H1 (cell line): ENCODE results near the gene STAC. TPM values are rescaled to one million over a fixed set of nuclear protein-coding genes. Genes with fewer than 3 reads are reported as not detected.

Experiments used
- CTCF ChIA-PET: fragments of 300-600 bp; sonication (Branson Sonifier 250); formaldehyde crosslinking; loops from one replicate; lab custom pipeline; 2021; ENCODE audit not compliant: partially characterized antibody; lab: Charles Lee
- POLR2A ChIA-PET: fragments of 300-600 bp; sonication (Branson Sonifier 250); formaldehyde crosslinking; loops from one replicate; lab custom pipeline; 2021; ENCODE audit warnings: inconsistent platforms; ENCODE audit not compliant: partially characterized antibody; lab: Charles Lee
- DNase-seq, 2 experiments: peaks; one replicate each; pipeline versions ENCODE4 v3.0.0 to v3.0.0-alpha.2; 2010 to 2022; ENCODE audit warnings: low spot score in 2 of 2, low read depth in 1 of 2, mixed read lengths in 1 of 2
- FAIRE-seq: peaks from 2 replicates; lab custom pipeline; 2011; peaks lifted over from hg19 to GRCh38; lab: Jason Lieb, UNC
- H2AFZ ChIP-seq: 2 replicates; pipeline ENCODE4 v1.8.1; 2012; ENCODE audit warnings: low read length, inconsistent platforms
- H2AK5ac ChIP-seq: 2 replicates; pipeline ENCODE4 v1.6.1; 2013; ENCODE audit warnings: low read depth, low read length
- H2BK120ac ChIP-seq: replicated peaks from 2 replicates; pipeline ENCODE3; 2013; ENCODE audit warnings: low read depth, low read length, inconsistent platforms
- H2BK12ac ChIP-seq: 2 replicates; pipeline ENCODE4 v1.6.1; 2013; ENCODE audit warnings: low read depth, low read length
- H2BK15ac ChIP-seq: 2 replicates; pipeline ENCODE4 v1.6.1; 2013; ENCODE audit warnings: low read length
- H2BK20ac ChIP-seq: 2 replicates; pipeline ENCODE4 v1.6.1; 2013; ENCODE audit warnings: low read length
- H2BK5ac ChIP-seq: 2 replicates; pipeline ENCODE4 v1.6.1; 2013; ENCODE audit warnings: low read depth, low read length
- H3K14ac ChIP-seq: 2 replicates; pipeline ENCODE4 v1.6.1; 2013; ENCODE audit warnings: inconsistent platforms; ENCODE audit not compliant: insufficient read length
- H3K18ac ChIP-seq: 2 replicates; pipeline ENCODE4 v1.6.1; 2013; ENCODE audit warnings: low read length; ENCODE audit errors: extremely low read depth
- H3K23ac ChIP-seq: 2 replicates; pipeline ENCODE4 v1.6.1; 2013; ENCODE audit warnings: inconsistent platforms; ENCODE audit not compliant: insufficient read length
- H3K23me2 ChIP-seq: 2 replicates; pipeline ENCODE4 v1.6.1; 2013; ENCODE audit warnings: low read depth, low read length
- H3K27ac ChIP-seq: 2 replicates; pipeline ENCODE4 v1.6.1; 2011; ENCODE audit warnings: low read depth, low read length, inconsistent platforms
- H3K27me3 ChIP-seq, 4 experiments: replicated peaks in 1 of 4; 1 replicate in 1 of 4; 2 replicates in 3 of 4; pipeline versions ENCODE4 v1.6.1 to v1.8.1; 2011 to 2013; ENCODE audit warnings: low read length in 3 of 4, mild to moderate bottlenecking in 3 of 4, inconsistent platforms in 2 of 4, mixed read lengths in 2 of 4, moderate library complexity in 1 of 4; ENCODE audit not compliant: control insufficient read depth in 3 of 4, insufficient read depth in 3 of 4; ENCODE audit errors: extremely low read depth in 1 of 4
- H3K36me3 ChIP-seq, 4 experiments: 2 replicates each; pipeline versions ENCODE4 v1.6.1 to v1.8.1; 2011 to 2013; ENCODE audit warnings: mild to moderate bottlenecking in 4 of 4, low read length in 3 of 4, moderate library complexity in 2 of 4, control low read depth in 1 of 4, inconsistent platforms in 1 of 4; ENCODE audit not compliant: insufficient read depth in 4 of 4, control insufficient read depth in 2 of 4
- H3K4ac ChIP-seq: replicated peaks from 2 replicates; pipeline ENCODE3; 2013; ENCODE audit warnings: low read length, low read depth, mixed read lengths, inconsistent platforms; ENCODE audit not compliant: insufficient read length
- H3K4me1 ChIP-seq, 4 experiments: replicated peaks in 1 of 4; 1 replicate in 1 of 4; 2 replicates in 3 of 4; pipeline versions ENCODE4 v1.6.1 to v1.8.1; 2011 to 2013; ENCODE audit warnings: low read length in 3 of 4, inconsistent platforms in 2 of 4, mixed read lengths in 1 of 4; ENCODE audit not compliant: insufficient read depth in 4 of 4, control insufficient read depth in 3 of 4
- H3K4me2 ChIP-seq, 2 experiments: 2 replicates each; pipeline versions ENCODE4 v1.6.1 to v1.8.1; 2011 to 2013; ENCODE audit warnings: low read depth in 2 of 2, low read length in 2 of 2, control low read depth in 1 of 2, inconsistent platforms in 1 of 2, mild to moderate bottlenecking in 1 of 2; ENCODE audit not compliant: insufficient read depth in 1 of 2
- H3K4me3 ChIP-seq, 4 experiments: fragments of 200-600, 300-600 bp in 1 of 4; sonication (generic), shearing (Covaris generic), sonication (Bioruptor Twin) in 1 of 4; 2 replicates each; pipeline versions ENCODE4 v1.5.1 to v1.8.1; 2011 to 2016; ENCODE audit warnings: low read length in 4 of 4, low read depth in 3 of 4, control low read depth in 2 of 4, inconsistent platforms in 2 of 4, mild to moderate bottlenecking in 2 of 4, mixed read lengths in 1 of 4, moderate library complexity in 1 of 4; ENCODE audit not compliant: insufficient read depth in 2 of 4; ENCODE audit errors: extremely low read depth in 1 of 4
- H3K56ac ChIP-seq: replicated peaks from 2 replicates; pipeline ENCODE3; 2013; ENCODE audit warnings: low read depth, mild to moderate bottlenecking, mixed read lengths, low read length, inconsistent platforms; ENCODE audit not compliant: insufficient read length
- H3K79me1 ChIP-seq: 2 replicates; pipeline ENCODE4 v1.6.1; 2013; ENCODE audit warnings: low read depth, low read length, control low read depth
- H3K79me2 ChIP-seq, 2 experiments: 2 replicates each; pipeline versions ENCODE4 v1.6.1 to v1.8.1; 2012 to 2013; ENCODE audit warnings: low read length in 2 of 2, mild to moderate bottlenecking in 2 of 2, inconsistent platforms in 1 of 2; ENCODE audit not compliant: insufficient read depth in 2 of 2, control insufficient read depth in 1 of 2
- H3K9ac ChIP-seq, 4 experiments: replicated peaks in 1 of 4; 1 replicate in 1 of 4; 2 replicates in 3 of 4; pipeline versions ENCODE4 v1.6.1 to v1.8.1; 2011 to 2013; ENCODE audit warnings: low read depth in 3 of 4, low read length in 3 of 4, control low read depth in 2 of 4, mild to moderate bottlenecking in 2 of 4, moderate library complexity in 2 of 4, inconsistent platforms in 1 of 4; ENCODE audit errors: extremely low read depth in 1 of 4
- H3K9me3 ChIP-seq, 2 experiments: 2 replicates each; pipeline versions ENCODE4 v1.6.1 to v1.8.1; 2012 to 2013; ENCODE audit warnings: mild to moderate bottlenecking in 2 of 2, moderate library complexity in 2 of 2, control low read depth in 1 of 2, inconsistent platforms in 1 of 2, low read depth in 1 of 2, low read length in 1 of 2, mixed read lengths in 1 of 2; ENCODE audit not compliant: insufficient read depth in 2 of 2
- H4K20me1 ChIP-seq, 2 experiments: replicated peaks in 1 of 2; 2 replicates each; pipeline versions ENCODE3 to v1.8.1; 2011 to 2013; ENCODE audit warnings: inconsistent platforms in 2 of 2, low read length in 2 of 2, mild to moderate bottlenecking in 1 of 2; ENCODE audit not compliant: insufficient read depth in 2 of 2, control insufficient read depth in 1 of 2
- H4K5ac ChIP-seq: 2 replicates; pipeline ENCODE4 v1.6.1; 2013; ENCODE audit warnings: low read length, low read depth, mixed read lengths, inconsistent platforms; ENCODE audit not compliant: insufficient read length
- H4K8ac ChIP-seq: 2 replicates; pipeline ENCODE4 v1.8.0; 2013; ENCODE audit warnings: mild to moderate bottlenecking, moderate library complexity, low read length, inconsistent platforms; ENCODE audit not compliant: insufficient read depth; ENCODE audit errors: extremely low read depth
- H4K91ac ChIP-seq: replicated peaks from 2 replicates; pipeline ENCODE3; 2013; ENCODE audit warnings: low read length, mixed read lengths, inconsistent platforms; ENCODE audit not compliant: insufficient read length
- GABPA ChIP-seq: IDR thresholded peaks from 2 replicates; pipeline ENCODE4 v1.6.1; 2011; ENCODE audit warnings: mild to moderate bottlenecking, low read length, moderate library complexity, borderline replicate concordance; ENCODE audit not compliant: insufficient read depth
- RAD21 ChIP-seq, 2 experiments: IDR thresholded peaks in 1 of 2; conservative IDR thresholded peaks in 1 of 2; 2 replicates each; pipeline ENCODE4 v1.6.1; 2011; ENCODE audit warnings: low read depth in 2 of 2, low read length in 2 of 2, improper control_type of control experiment in 1 of 2, inconsistent platforms in 1 of 2, mild to moderate bottlenecking in 1 of 2, moderate library complexity in 1 of 2
- RBBP5 ChIP-seq: IDR thresholded peaks from 2 replicates; pipeline ENCODE4 v1.7.1; 2012; ENCODE audit warnings: low read depth, mild to moderate bottlenecking, inconsistent platforms, low read length, moderate library complexity, borderline replicate concordance
- SAP30 ChIP-seq: fragments of 300-600 bp; sonication (generic); IDR thresholded peaks from 2 replicates; pipeline ENCODE4 v1.7.1; 2012; ENCODE audit warnings: low read length, moderate library complexity, mild to moderate bottlenecking, inconsistent platforms; ENCODE audit not compliant: insufficient read depth, insufficient replicate concordance
- SIN3A ChIP-seq, 2 experiments: IDR thresholded peaks in 1 of 2; conservative IDR thresholded peaks in 1 of 2; 2 replicates each; pipeline ENCODE4 v1.6.1; 2011 to 2012; ENCODE audit warnings: low read length in 2 of 2, improper control_type of control experiment in 1 of 2, low read depth in 1 of 2, mild to moderate bottlenecking in 1 of 2
- YY1 ChIP-seq: IDR thresholded peaks from 2 replicates; pipeline ENCODE4 v1.6.1; 2011; ENCODE audit warnings: low read depth, mild to moderate bottlenecking, low read length
- WGBS, 2 experiments: shearing (Covaris generic) in 1 of 2; methylation state at CpG; one replicate each; pipeline versions ENCODE4 v1.1.6 to v1.1.7; 2013 to 2015; ENCODE audit warnings: low lambda C conversion rate in 2 of 2, mixed read lengths in 2 of 2, inconsistent platforms in 1 of 2, low coverage in 1 of 2, missing lambda C conversion rate in 1 of 2; ENCODE audit not compliant: insufficient replicate concordance in 2 of 2, insufficient coverage in 1 of 2, insufficient read length in 1 of 2; ENCODE audit errors: extremely low coverage in 1 of 2, missing lambda C conversion rate in 1 of 2; 5-methylcytosine and 5-hydroxymethylcytosine counted together
- polyA plus RNA-seq, 7 experiments: library from polyadenylated mRNA; depleted of rRNA in 3 of 7; stranded (reverse) in 5 of 7; unstranded in 2 of 7; fragments of >200 nt in 5 of 7; fragments of 200-250 nt in 2 of 7; gene quantifications; 1 replicate in 5 of 7; 2 replicates in 1 of 7; 4 replicates in 1 of 7; pipeline versions ENCODE4 v1.2.1 to v1.2.3, GENCODE V29; 2011 to 2013; ENCODE audit warnings: missing spikeins in 2 of 7, mixed read lengths in 2 of 7
- total RNA-seq: library from RNA; stranded (reverse); fragmentation: NEBNext Ultra II Directional; extraction: Animal tissue kit (Norgen Biotek cat#: 25700); gene quantifications from 2 replicates; pipeline ENCODE4 v1.2.1, GENCODE V29; 2021

Gene STAC
- total and polyA plus RNA-seq, 2 of the 8 experiments (the other 6 are each of a cell fraction or from before 2014, with no cell fraction given), result 8.0 to 18.1 TPM

- Histone ChIP-seq H3K4me2 (no peak overlapping the region), H4K91ac (no peak overlapping the region), H3K27ac (no peak overlapping the region), H3K14ac (no peak overlapping the region), H3K27me3 (no peaks in the 10 kb centered on the region), H2BK5ac (no peak overlapping the region), H2BK20ac (no peak overlapping the region), H3K4me3 (no peak overlapping the region), H4K8ac (no peak overlapping the region), H3K23ac (no peak overlapping the region), H4K20me1 (no peaks in the 10 kb centered on the region), H3K79me2 (no peaks in the 10 kb centered on the region), H3K79me1 (no peaks in the 10 kb centered on the region), H3K56ac (no peak overlapping the region), H3K4me1 (no peaks in the 10 kb centered on the region), H3K4ac (no peak overlapping the region), H3K9ac (no peak overlapping the region), H2BK12ac (no peak overlapping the region), H4K5ac (no peak overlapping the region), H3K9me3 (no peaks in the 10 kb centered on the region), H2AFZ (no peak overlapping the region), H2BK120ac (no peak overlapping the region), H2AK5ac (no peak overlapping the region), H3K18ac (no peak overlapping the region), H3K23me2 (no peaks in the 10 kb centered on the region), H3K36me3 (peaks cover 0 to 3% (median 0%) of the 10 kb centered on the region in 4 experiments; a peak in 2 of 8 replicates), H2BK15ac (no peak overlapping the region)
- no peak for DNase-seq
- ChIA-PET CTCF (no interaction called here), POLR2A (no interaction called here)
- 83% methylated on average over 4 of the region's 4 CpGs; no CpG with 5 or more reads in 1 of the 2 experiments for WGBS, 2 experiments
- no peak for FAIRE-seq
- TF ChIP-seq RAD21 (IDR thresholded peaks at IDR 0.05 in 1 of 2, conservative IDR thresholded peaks at IDR 0.05 in 1 of 2; ENCODE audit: low read depth in 2 of 2, low read length in 2 of 2) (no peak), YY1 (no peak), SAP30 (no peak), RBBP5 (no peak), SIN3A (conservative IDR thresholded peaks at IDR 0.05 in 1 of 2, IDR thresholded peaks at IDR 0.05 in 1 of 2; ENCODE audit: low read depth in 1 of 2, low read length in 2 of 2) (no peak), GABPA (no peak)
These were observed 76.5 kb downstream of the STAC start for GRCh38 chr3:36456784-36457183.
